Measurements from ENCODE around the gene PAQR6.

The PAQR6 gene

DNA sequence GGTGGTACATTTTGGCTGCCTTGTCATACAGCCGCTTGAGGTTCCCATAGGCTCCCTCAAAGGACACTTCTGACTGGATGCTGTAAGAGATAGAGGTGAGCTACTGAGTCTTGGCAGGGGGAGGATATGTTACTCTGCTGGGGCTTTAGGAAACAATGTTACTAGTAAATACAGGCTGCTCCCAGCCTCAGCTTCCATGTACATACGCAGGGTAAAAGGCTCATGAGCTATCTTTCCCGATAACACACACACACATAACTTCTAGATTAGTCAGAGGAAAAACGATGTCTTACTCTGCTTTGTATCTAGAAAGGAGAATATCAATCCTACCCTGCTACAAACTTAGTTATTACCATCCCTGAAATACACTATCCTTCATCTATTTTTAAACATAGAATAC, 20.5 kb upstream of the PAQR6 start:
- no peaks in the 10 kb centered on the region for H3K79me2 ChIP-seq
- TF ChIP-seq, protein P1, sequence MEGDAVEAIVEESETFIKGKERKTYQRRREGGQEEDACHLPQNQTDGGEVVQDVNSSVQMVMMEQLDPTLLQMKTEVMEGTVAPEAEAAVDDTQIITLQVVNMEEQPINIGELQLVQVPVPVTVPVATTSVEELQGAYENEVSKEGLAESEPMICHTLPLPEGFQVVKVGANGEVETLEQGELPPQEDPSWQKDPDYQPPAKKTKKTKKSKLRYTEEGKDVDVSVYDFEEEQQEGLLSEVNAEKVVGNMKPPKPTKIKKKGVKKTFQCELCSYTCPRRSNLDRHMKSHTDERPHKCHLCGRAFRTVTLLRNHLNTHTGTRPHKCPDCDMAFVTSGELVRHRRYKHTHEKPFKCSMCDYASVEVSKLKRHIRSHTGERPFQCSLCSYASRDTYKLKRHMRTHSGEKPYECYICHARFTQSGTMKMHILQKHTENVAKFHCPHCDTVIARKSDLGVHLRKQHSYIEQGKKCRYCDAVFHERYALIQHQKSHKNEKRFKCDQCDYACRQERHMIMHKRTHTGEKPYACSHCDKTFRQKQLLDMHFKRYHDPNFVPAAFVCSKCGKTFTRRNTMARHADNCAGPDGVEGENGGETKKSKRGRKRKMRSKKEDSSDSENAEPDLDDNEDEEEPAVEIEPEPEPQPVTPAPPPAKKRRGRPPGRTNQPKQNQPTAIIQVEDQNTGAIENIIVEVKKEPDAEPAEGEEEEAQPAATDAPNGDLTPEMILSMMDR (IDR thresholded peaks at IDR 0.05): no peak
- H3K4me2 ChIP-seq (ENCODE audit: low read length): no peak overlapping the region
- H3K27me3 ChIP-seq (ENCODE audit: control insufficient read depth, insufficient read depth, low read length): no peaks in the 10 kb centered on the region
- H3K4me3 ChIP-seq (ENCODE audit: low read depth, low read length): no peak overlapping the region
- no peak overlapping the region for H2AFZ ChIP-seq
- H3K27ac ChIP-seq: no peak overlapping the region
- H3K9me3 ChIP-seq (ENCODE audit: control insufficient read depth, low read length): no peaks in the 10 kb centered on the region
- no peaks in the 10 kb centered on the region for H3K36me3 ChIP-seq (ENCODE audit: control insufficient read depth, insufficient read depth, low read length)
- H3K4me1 ChIP-seq: no peaks in the 10 kb centered on the region
- H3K9ac ChIP-seq: no peak overlapping the region

DNA sequence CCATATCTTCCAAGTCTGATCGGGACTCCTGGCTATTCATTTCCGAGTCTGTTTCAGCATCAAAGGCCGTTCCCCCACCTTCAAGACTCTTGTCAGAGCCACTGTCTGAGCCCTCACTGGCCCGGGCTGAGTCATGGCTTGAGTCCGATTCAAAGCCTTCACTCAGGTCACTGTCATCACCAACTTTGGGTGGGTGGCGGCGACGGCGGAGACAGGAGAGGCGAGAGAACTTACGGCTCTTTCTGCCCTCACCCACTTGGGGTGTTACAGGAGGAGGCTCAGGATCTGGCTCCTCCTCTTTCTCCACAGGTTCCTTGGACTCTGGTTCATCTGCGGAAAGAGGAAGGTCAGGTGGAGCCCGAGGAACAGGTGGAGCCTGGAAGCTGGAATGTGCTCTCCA, 18.2 kb upstream of the PAQR6 start:
- H2AFZ ChIP-seq: no peak overlapping the region
- no peaks in the 10 kb centered on the region for H3K4me1 ChIP-seq
- no peak overlapping the region for H3K4me3 ChIP-seq (ENCODE audit: low read depth, low read length)
- no peak overlapping the region for H3K27ac ChIP-seq
- no peaks in the 10 kb centered on the region for H3K9me3 ChIP-seq (ENCODE audit: control insufficient read depth, low read length)
- TF ChIP-seq, protein P1 (IDR thresholded peaks at IDR 0.05): no peak
- no peaks in the 10 kb centered on the region for H3K27me3 ChIP-seq (ENCODE audit: control insufficient read depth, insufficient read depth, low read length)
- no peaks in the 10 kb centered on the region for H3K79me2 ChIP-seq
- H3K4me2 ChIP-seq (ENCODE audit: low read length): no peak overlapping the region
- no peak overlapping the region for H3K9ac ChIP-seq
- H3K36me3 ChIP-seq (ENCODE audit: control insufficient read depth, insufficient read depth, low read length): no peaks in the 10 kb centered on the region

DNA sequence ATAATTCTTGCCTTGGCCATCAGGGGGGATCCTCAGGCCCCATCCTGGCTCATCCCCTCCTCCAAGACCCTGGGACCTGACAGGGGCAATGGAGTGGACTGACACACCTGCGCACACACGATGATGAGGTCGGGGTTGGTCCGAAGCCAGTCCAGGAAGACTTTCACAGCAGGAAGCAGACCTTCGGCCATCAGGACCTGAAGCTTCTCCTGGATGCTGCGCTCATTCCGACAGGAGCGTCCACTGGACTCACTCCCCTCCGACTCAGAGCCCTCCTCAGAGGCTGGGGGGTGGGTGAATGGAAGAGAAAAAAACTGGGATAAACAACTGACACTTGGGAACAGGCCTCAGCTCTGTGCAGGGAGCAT, 15.4 kb upstream of the PAQR6 start:
- no peak overlapping the region for H3K9ac ChIP-seq
- no peaks in the 10 kb centered on the region for H3K27me3 ChIP-seq (ENCODE audit: control insufficient read depth, insufficient read depth, low read length)
- no peaks in the 10 kb centered on the region for H3K4me1 ChIP-seq
- TF ChIP-seq, protein P1 (IDR thresholded peaks at IDR 0.05): no peak
- no peaks in the 10 kb centered on the region for H3K9me3 ChIP-seq (ENCODE audit: control insufficient read depth, low read length)
- no peaks in the 10 kb centered on the region for H3K79me2 ChIP-seq
- no peaks in the 10 kb centered on the region for H3K36me3 ChIP-seq (ENCODE audit: control insufficient read depth, insufficient read depth, low read length)
- H3K27ac ChIP-seq: no peak overlapping the region
- H2AFZ ChIP-seq: no peak overlapping the region
- H3K4me3 ChIP-seq (ENCODE audit: low read depth, low read length): no peak overlapping the region
- H3K4me2 ChIP-seq (ENCODE audit: low read length): no peak overlapping the region

DNA sequence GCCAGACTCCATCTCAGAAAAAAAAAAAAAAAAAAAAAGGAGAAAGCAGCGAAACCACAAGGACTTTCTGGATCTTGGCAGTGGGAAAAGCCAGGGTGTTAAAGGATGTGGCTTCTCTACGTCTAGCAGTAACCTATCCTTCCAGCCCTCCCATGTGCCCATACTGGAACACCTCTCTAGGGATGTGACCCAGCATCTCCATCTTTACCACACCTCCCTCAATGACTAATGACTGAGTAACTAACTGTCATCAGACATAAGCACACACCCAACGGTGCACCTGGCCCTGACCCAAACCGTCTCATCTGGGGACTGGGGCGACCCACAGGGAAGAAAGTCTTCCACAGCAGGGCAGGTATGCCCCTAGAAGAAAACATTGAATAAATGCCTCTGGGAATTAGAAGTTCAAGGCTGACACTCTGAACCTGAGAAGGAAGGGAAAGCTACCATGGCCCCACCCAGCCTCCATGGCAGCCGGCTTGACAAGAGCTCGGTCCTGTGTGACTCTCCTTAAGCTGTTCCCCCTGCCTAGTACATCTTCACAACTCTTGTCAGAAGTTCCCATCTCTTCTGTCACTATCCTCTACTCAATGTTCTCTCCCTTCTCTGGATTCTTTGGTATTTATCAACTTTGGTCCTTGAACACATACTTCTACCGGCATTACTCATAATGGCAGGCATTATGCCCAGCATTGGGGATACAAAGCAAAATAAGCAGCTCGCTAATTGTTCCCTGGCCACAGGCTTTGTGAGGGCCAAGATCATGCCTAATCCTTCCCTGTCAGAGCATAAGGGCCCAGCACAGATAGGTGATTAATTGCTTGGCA, 14.8 kb upstream of the PAQR6 start:
- TF ChIP-seq, protein P1 (IDR thresholded peaks at IDR 0.05): no peak
- H3K36me3 ChIP-seq (ENCODE audit: control insufficient read depth, insufficient read depth, low read length): no peaks in the 10 kb centered on the region
- H3K9ac ChIP-seq: no peak overlapping the region

DNA sequence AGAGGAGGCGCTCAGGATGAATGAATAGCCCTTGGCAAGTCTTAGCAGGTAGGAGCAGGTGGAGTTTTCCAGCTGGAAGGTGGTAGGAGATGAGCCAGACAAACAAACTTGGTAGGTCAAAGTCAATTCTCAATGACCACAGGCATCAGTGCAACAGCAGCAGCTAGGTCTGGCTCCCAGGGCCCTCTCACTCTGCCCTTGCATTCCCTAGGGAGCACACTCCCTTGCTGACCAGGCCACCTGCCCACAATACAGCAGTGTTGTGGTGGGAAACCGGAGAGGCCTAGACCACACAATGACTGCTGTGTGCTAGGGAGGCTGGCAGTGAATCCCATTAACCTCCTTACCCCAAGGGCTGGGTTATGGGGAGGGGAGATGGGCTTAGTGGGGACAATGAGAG, 13.0 kb upstream of the PAQR6 start:
- H2AFZ ChIP-seq: no peak overlapping the region
- no peaks in the 10 kb centered on the region for H3K79me2 ChIP-seq
- H3K9ac ChIP-seq: no peak overlapping the region
- TF ChIP-seq, protein P1 (IDR thresholded peaks at IDR 0.05): no peak
- no peaks in the 10 kb centered on the region for H3K4me1 ChIP-seq
- H3K36me3 ChIP-seq (ENCODE audit: control insufficient read depth, insufficient read depth, low read length): no peaks in the 10 kb centered on the region
- H3K4me3 ChIP-seq (ENCODE audit: low read depth, low read length): no peak overlapping the region
- no peaks in the 10 kb centered on the region for H3K27me3 ChIP-seq (ENCODE audit: control insufficient read depth, insufficient read depth, low read length)
- no peak overlapping the region for H3K4me2 ChIP-seq (ENCODE audit: low read length)
- H3K9me3 ChIP-seq (ENCODE audit: control insufficient read depth, low read length): no peaks in the 10 kb centered on the region
- no peak overlapping the region for H3K27ac ChIP-seq

More for the DNA sequence above, 14.8 kb upstream of the PAQR6 start:
- Histone ChIP-seq H3K9me3 (ENCODE audit: control insufficient read depth, low read length) (no peaks in the 10 kb centered on the region), H3K4me2 (ENCODE audit: low read length) (no peak overlapping the region), H3K27me3 (ENCODE audit: control insufficient read depth, insufficient read depth, low read length) (no peaks in the 10 kb centered on the region), H2AFZ (no peak overlapping the region), H3K4me3 (ENCODE audit: low read depth, low read length) (no peak overlapping the region), H3K79me2 (no peaks in the 10 kb centered on the region), H3K27ac (no peak overlapping the region), H3K4me1 (no peaks in the 10 kb centered on the region)
